GM19099 (cell line): ENCODE measurements around the gene RIMOC1.

ENCODE experiments used
- POLR2A ChIP-seq: IDR thresholded peaks from 3 replicates; pipeline ENCODE4 v1.6.1; 2011; ENCODE audit warnings: low read depth; ENCODE audit not compliant: insufficient read length; ENCODE audit errors: extremely low read depth

The RIMOC1 gene, protein sequence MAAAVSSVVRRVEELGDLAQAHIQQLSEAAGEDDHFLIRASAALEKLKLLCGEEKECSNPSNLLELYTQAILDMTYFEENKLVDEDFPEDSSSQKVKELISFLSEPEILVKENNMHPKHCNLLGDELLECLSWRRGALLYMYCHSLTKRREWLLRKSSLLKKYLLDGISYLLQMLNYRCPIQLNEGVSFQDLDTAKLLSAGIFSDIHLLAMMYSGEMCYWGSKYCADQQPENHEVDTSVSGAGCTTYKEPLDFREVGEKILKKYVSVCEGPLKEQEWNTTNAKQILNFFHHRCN

DNA sequence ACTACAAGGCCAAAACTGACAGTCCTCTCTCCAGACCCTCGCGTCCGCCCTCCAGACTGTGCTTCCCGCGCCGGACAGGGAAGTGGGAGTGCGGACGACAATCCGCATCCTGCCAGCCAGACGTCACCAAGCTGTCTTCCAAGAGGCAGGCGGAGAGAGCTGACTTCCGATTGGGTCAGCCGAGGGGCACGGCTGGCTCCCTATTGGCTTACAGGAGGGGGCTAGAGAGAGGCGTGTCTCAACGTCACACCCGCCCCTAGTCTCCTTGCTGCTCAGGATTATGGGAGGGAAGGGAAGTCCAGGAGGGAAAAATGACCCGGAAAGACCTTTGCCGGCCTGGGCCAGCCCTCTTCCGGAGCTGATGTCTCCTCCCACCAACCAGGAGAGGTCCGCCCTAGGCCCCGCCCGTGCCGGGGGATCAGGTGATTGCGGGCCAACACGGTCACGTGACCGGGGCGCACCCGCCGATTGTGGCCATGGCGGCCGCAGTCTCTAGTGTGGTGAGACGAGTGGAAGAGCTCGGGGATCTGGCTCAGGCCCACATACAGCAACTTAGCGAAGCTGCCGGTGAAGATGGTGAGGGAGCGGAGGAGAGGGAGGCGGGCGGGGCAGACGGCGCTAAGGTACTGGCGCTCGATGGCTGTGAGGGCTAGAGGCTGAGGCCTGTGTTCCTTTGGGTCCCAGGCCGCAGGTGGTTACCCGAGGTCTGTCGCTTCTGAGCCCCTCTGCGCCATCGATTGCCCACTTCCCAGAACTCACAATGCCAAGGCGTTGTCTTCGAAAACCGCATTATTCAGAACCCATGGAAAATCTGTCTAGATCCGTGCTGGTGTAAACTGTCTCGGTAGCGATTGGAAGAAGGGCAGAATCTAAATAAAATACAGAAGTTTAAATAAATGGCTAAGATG is at the start of gene RIMOC1:
RIMOC1 (plus strand) TSS at position 453 of the 908 bp plus-strand sequence; CDS start at position 477, 24 bp downstream.
- TF ChIP-seq POLR2A: peak; percentile 94

DNA sequence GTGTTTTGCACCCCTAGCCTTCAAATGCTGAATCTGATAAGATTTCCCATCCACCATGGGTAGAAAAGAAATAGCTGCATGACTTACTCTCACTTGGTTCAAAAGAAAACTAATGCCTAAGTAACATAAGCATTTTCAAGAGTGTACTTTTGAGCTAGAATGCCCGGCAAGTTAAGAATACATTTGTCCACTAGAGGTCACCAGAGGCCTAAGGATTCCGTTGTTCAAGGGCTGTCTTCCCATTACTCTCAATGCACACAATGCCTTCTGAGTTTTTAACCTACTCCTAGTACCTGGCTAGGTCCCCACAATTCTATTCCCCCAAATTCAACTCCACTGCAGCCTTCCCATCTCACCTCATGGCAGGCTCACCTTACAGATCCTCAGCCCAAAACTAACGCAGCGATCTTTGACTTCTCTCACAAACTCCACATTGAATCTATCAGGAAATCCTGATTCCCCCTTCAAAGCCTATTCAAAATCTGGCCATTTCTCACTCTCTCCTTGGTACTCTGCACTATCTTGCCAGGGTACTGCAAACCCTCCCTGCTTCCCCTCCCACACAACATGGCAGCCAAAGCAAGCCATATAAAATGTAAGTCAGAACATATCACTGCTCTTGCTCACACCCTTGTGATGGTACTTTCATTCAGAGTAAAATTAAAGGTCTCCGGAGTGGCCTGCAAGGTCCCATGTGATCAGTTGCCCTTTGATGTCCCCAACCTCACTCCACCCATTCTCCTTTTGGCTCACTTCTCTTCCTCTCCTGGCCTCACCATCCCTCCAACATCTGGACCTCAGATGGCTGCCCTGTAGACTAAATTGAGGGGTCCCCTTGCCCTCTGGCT is 47.3 kb upstream of the RIMOC1 start:
- TF ChIP-seq POLR2A: no peak

DNA sequence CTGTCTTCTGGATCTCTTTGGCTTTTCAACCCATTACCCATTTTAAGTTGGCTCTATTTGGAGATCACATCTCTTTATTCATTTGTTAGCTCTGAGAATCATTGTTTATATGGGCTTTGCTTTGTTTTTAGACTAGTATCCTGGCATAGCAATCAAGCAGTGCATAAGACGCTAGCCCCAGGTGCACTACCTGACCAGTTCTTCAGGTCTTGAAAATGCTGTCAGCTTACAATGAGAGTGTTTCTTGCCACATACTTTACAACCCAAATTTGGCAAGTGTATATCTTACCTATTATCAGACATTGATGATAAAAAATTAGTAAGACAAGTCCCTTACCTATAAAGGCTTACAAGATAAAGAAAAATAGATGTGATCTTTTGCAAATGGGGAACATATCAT is 46.2 kb upstream of the RIMOC1 start:
- no peak for TF ChIP-seq POLR2A

DNA sequence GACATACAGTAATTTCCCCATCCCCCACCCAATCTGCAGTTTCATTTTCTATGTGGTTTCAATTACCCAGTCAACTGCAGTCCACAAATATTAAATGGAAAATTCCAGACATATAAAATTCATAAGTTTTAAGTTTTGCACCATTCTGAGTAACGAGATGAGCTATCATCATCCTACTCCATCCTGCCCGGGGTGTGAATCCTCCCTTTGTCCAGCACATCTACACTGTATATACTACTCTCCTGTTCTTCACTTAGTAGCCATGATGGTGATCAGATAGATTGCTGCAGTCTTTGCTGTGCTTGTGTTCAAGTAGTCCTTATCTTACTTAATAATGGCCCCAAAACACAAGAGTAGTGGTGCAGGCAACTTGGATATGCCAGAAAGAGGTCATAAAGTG is 45.3 kb upstream of the RIMOC1 start:
- no peak for TF ChIP-seq POLR2A

DNA sequence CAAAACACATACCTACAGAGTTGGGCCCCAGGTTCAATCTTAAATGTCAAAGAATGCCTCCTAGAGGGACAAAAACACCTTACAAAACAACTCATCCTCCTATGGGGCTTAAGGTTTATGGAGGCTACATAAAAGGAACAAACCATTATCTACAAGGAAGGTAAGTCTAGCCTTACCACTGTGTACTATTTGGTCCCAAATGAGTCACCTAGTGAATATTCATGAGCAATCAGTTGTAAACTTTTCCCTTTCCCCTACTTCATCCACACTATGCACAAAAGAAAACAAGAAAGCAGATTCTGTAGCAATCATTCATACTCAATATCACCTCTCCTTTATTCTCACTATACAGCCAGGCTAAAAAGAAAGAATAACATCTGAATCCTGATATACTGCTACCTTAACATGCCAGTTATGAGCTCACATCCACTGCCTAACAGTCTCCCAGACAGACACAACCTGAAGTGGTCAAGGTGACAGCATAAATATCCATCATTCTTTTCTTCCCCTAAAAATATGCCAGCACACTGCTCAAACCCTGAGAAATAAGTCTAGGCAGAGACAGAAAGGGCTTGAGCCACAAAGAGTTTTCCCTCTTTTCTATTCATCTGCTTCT is 40.2 kb upstream of the RIMOC1 start:
- no peak for TF ChIP-seq POLR2A

DNA sequence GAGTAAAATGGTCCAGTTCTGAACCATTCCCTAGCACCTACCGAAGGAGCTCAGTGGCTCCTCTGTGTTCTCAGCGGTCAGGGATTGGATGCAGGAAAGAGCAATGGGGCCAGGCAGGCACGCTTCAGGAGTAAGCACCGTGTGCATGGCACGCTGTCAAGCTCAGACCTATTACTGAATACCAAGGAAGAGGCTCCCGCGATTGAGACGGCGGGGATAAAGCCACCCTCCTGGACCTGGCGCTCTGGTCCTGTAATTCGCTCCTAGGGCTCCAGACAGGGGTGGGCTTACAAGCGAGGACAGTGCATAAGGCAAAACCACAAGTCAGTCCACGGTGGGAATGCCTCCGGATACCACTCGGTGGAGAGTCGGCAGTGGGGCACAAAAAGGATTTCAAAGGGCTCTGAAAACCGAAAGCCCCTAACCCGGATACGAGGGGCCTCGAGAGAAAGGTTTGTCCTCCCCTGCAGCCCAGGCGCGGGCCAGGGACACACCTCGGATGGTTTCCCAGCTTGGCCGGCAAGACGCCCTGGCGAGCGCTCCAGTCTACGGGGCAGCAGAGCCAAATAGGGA is 34.9 kb upstream of the RIMOC1 start:
- no peak for TF ChIP-seq POLR2A

DNA sequence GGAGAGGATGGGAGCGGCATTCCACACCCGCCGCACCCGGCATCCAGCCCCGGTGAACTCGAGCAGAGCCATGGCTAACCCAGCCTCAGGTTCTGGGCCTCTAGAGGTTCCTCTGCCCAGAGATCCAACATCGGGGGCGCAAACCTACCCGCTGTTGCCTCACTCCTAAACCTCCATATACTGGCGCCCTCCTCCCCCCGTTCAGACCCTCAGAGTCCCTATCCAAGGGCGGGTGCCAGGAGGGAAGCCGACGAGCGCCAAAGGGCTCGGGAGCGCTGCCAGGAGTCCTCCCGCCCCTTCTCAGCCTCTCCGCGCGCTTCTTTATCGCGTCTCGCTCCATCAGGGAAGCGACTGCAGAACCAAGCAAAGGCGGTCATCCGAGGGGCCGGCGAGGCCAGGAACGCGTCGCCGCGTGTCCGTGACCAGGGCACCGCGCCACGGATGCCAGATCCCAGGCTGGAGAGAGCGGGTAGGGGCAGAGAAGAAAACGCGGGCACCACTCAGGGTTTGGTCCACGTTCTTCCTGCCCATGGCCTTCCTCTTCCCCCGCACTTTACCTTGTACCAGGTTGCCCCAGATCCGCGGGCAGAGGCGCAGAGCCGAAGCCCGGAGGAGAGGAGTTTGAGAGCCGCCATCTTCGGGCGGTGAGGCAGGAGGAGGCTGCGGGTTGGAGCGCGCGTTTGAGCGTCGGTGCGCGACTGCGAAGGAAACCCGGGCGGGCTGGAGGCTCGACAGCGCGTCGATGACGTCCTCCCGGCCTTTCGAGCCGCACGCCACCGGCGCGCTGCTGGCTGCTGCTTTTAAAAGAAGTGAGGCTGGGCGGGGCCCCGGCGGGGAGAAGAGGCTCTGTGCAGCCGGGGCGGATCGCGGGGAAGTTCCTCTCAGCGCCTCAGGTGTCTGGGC is 34.2 kb upstream of the RIMOC1 start, which contains the start of gene OXCT1:
OXCT1 (minus strand) TSS at position 702 of the 903 bp plus-strand sequence; CDS start at position 635, 67 bp downstream.
- TF ChIP-seq POLR2A: peak; percentile 94

DNA sequence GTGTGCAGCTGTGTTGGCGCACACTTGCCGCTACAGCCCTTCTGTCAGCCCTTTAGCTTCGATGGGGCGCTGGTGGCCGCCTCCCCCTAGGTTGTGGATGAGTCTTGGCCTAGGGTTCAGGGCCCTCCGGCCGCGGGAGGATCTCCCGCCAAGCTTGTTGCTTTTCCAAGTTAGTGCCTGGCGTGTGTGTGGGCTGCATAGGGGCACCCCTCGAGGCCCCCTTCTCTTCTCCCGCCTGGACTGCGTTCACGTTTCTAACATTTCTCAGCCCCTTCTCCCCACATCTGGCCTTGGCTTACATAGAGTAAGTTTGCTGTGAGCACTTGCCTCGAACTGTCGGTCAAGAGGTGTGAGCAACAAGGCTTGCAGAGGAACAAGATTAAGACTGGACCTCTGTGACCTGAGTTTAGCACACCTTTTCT is 33.5 kb upstream of the RIMOC1 start:
- no peak for TF ChIP-seq POLR2A

DNA sequence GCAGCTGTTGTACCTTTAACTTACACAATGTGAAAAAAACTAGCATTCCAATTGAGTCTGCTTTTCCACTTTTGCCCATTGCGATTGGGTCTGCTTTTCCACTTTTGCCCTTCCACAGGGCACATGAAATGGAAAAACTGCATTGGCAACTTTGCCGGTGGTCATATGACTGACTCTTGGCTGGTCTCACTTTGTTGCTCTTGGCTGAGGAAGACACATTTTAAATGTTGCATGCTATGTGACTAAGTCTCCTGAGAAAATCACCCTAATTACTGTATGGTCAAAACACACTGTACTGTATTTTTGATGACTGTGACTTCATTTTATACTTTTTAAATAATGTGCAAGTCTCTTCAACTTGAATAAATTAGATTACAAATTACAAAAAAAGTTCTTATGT is 32.3 kb upstream of the RIMOC1 start:
- no peak for TF ChIP-seq POLR2A

DNA sequence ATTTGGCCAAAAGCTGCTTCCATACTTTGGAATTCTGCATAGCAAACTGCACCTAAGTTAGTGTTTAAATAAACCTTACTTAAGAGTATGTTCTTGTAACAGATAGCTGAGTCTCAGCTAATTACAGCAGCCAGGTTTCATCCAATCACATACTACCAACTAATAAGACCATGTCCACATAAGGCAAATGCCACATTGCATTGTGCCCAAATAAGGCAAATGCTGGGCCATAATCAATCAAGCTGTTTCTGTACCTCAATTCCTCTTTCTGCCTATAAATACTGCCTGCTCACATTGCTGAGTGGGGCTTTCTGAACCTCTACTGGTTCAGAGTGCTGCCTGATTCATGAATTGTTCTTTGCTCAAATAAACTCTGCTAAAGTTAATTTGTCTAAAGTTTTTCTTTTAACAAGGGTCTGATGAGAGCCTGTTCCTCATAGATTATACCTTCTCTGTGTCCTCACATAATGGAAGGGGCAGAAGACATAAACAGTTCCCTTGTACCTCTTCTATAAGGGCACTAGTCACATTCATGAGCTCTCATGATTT is 29.6 kb upstream of the RIMOC1 start:
- no peak for TF ChIP-seq POLR2A

DNA sequence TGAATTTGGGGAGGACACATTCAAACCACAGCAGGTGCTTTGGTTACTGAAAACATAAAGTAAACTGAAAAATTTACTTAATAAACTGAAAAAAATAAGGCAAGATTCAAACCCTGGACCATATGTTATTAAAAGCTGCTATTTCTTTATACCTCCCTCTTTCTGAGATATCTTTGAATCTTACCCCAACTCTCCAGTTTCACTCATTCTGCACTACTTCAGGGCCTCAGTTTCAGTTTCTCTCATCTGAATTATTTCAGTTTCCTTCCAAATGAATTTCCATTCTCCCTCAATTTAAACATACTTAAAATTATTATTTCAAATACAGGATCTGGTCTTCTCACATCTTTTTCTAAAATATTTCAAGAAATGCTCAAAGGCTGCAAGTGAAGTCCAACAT is 29.0 kb upstream of the RIMOC1 start:
- TF ChIP-seq POLR2A: no peak

DNA sequence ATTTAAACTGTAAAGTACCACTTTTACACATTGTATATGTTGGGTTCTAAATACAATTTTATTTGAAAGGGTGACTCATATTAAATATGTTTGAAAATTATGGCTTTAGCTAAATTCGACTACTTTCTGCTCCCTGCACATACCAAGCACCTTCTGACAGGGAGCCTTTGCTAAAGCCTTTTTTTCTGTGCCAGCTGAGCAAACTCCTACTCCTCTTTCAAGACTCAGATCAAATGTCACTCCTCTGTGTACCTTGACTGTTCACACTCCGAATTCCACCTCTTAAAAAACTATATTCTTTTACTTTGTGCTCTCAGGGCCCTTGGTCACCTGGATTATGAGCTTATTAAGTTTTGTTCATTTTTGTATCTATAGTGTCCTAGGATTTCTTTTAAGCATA is 27.5 kb upstream of the RIMOC1 start:
- TF ChIP-seq POLR2A: no peak

DNA sequence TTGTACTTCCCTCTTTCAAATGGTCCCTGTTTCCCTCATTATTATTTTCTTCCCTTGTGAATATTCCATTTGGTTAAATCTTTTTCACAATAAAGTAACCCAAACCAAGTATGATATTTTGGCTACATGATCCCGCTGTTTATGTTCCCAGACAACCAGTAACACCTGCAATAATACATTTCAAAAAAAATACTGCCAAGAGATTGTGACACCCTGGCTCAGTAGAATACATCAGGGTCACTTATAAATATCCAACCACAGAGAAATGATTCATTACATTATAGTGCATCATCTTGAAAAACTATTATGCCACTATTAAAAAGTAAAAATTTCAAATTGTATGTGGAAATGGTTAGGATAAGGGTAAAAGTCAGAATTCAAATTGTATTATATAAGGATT is 26.7 kb upstream of the RIMOC1 start:
- no peak for TF ChIP-seq POLR2A
